HK-2 (cell line): ENCODE data around the gene PROP1.
"Not testable (repeated sequence)": the region's sequence is repeated elsewhere in the genome, so short reads cannot be mapped to it uniquely, and the experiment has no call there.

Experiments
- DNase-seq: peaks from one replicate; pipeline ENCODE4 v3.0.0-alpha.2; 2018; ENCODE audit not compliant: unreplicated experiment

The PROP1 gene

DNA sequence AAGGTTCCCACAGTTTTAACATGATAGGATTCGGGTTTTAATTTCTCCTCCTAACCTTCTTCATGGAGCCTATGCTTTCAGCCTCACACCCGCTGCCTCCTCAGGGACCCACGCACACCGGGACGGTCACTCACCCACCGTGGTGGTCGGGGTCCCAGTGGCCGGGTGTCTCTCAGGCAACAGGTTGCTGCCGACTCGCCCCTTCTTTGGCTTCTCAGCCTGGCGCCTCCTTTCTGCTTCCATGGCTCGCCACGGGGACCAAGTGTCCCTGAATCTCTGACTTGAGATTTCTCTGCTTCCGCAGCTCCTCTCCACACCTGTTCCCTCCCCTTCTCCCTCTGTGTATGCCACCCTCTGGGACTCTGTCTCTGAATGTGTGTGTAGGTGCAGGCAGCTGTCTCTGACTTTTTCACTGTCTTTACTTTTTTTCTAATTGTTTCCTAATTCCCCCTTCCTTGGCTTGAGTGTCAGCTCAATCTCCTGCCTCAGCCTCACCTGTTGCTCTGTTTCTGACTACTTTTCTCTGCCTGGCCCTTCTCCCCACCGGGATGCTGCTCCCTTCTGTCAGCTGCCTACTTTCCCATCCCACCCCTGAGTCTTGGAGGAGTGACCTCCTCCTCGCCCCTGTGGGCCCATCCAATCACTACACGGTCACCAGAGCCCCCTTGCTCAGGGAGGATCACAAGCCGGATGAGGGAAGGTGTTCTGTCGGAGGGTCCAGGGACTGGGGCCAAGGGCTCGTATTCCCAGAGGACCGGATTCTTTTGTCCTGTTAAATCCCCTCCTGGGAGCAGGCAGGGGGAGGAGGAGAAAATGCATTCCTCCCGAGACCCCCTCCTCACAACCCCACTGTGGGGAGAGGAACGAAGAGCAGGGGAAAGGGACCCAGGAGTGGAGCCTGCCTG lies at the start of gene PROP1:
TSS of gene PROP1 (minus strand) at position 552 of the 905 bp plus-strand sequence. CDS start at position 243, 309 bp downstream.
- no peak for DNase-seq

GRCh38 chr5:178019379-178020030 lies 23.5 kb upstream of the PROP1 start:
- not testable (repeated sequence) for DNase-seq

- not testable (repeated sequence) for DNase-seq
Measured at GRCh38 chr5:178012758-178013157, 16.7 kb upstream of the PROP1 start.

DNA sequence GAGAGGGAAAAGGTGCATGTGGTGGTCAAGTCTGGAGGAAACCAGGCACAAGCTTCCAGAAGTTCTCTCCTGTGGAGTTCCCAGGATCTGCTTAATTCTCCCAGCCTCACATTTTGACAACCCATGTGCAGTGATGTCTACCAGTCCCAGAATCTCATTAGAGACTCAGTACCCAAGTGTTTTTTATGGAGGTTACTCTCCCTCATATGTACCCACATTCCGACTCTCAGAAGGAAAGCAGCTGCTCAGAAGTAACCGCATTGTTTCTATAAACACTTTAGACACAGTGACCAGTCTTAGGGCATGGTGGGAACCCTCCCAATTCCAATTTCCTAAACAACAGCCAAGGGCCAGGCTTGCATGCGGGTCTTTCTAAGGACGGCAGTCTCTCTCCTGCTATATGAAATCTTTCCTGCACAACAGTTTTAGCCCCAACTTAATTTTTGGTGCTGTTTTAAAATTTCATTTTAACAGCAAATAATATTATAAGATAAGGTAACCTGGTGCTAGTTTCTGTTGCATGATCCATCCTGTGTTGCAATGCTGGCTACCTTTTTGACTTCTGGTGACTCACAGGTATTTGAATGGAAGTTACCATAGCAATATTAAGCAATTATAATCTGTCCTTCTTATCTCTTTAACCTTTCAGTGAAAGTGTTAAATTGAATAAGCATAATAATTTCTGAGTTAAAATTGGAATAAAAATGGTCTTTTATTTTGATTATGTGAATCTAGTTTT lies 15.9 kb upstream of the PROP1 start:
- not testable (repeated sequence) for DNase-seq

- not testable (repeated sequence) for DNase-seq
Measured at GRCh38 chr5:178007272-178007671, 11.2 kb upstream of the PROP1 start.

GRCh38 chr5:178006536-178007231 lies 10.6 kb upstream of the PROP1 start:
- DNase-seq: not testable (repeated sequence)

DNA sequence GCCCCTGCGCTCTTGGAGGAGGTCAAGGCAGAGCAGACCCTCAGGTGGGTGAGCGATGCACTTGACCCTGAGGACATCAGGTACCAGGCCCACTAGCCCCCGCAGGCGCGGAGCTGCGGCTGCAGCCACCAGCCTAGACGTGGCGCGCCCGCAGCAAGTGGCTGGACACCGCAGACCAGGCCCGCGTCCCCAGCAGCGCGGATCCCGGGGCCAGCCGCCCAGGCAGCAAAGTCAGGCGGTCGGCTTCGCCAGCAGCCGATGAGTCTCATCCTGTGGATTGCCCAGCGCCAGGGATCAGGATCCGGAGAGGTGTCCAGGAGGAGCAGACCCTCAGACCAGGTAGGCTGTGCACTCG lies 10.1 kb upstream of the PROP1 start:
- DNase-seq: not testable (repeated sequence)

DNA sequence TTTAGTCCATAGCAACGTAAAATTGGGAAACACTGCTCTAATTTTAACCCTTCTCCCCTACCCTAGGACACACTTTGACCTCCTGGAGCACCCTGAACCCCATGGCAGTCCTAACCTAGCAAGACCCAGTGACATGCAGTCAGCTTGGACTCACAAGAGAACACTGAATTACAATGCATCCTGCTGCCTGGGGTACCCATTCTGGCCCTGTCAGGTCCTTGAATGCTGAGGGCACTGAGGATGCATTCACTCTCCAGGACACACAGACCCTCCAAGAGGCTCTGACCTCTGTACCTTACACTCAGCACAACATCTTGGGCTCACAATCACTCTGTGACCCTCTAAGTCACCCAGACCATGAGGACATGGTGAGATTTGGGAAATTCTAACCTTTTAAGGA lies 1.8 kb upstream of the PROP1 start:
- no peak for DNase-seq

DNA sequence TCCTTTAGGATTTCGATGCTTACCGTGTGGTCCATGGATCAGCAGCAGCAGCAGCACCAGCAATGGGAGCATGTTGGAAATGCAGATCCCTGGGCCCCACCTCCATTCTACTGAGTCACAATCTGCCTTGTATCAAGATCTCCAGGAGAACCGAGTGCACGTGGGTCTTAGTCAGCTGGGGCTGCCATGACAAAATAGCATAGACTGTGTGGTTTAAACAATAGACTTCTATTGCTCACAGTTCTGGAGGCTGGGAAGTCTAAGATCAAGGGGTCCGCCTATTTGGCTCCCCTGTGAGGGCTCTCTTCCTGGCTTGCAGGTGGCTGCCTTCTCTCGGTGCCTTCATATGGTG lies 1.3 kb upstream of the PROP1 start:
- DNase-seq: no peak

DNA sequence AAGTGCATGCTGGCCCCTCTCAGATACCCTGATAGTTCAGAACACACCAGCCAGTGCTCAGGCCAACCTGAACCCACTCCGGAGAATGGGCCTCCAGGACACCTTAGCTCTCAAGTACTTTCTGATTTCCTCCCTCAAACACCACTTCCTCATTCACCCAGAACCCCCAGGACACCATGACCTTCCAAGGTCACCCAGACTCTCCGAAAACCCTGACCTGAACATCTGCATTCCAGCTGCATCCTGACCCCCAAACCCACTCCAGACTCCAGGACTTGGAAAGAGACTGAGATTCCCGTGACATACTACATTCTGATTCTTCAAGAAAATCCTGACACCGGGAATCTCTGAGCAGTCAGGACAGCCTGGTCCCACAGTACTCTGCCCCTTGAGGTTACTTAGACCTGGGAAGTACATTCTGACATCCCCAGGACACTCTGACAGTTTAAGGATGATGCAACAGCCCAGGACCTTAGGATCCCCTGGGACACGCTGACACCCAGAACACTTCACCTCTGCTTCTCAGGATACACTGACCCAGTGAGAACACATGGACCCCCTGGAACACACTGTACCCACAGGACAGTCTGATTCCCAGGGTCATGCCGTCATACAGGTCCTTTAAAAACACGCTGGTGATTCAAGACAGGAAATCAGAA lies 747 bp upstream of the PROP1 start:
- no peak for DNase-seq

DNA sequence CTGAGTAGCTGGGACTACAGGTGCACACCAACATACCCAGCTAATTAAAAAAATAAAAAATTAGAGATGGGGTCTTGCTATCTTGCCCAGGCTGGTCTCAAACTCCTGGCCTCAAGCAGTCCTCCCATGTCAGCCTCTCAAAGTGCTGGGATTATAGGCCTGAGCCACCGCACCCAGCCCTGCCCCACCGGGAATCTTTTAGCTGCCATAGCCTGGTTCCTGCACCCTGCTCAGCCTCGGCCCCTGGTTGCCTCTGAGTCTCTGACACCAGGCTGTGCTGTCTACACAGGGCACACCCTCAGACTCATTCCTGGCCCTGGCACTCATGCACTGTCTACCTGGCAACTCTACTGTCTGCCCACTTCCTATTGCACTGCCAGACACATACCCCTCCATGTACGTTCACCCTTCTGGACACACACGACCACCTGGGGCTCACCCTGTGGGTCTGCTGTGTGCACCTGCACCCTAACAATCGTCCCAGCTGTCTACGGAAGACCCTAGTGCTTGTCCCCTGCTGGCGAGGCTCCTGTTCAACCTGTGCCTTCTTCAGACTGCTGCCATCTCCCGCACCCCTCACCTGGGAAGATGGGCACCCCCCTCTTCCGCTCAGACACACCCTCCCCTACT lies 1.4 kb downstream of the PROP1 start:
- DNase-seq: no peak

DNA sequence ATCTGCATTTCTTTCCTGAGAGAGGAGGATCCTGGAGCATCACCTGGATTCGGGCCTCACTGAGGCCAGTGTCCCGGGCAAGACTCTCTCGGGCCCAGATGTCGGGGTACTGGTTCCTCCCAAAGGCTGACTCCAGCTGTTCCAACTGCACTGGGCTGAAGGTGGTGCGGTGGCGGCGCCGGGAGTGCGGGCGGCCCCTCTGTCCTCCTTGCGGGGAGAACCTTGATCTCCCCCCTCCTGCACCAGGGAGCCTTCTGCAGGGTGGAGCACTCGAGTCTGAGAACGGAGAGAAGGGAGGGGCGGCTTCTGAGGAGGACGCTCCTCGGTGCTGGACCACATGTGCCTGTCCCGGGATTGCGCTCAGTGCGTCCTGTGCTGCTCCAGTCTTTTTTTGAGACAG lies 2.0 kb downstream of the PROP1 start:
- DNase-seq: no peak

GRCh38 chr5:177992466-177992865 lies 3.6 kb downstream of the PROP1 start:
- DNase-seq: no peak

- no peak for DNase-seq
Measured at GRCh38 chr5:177988989-177989625, 6.9 kb downstream of the PROP1 start.

- DNase-seq: no peak
Measured at GRCh38 chr5:177987326-177987725, 8.7 kb downstream of the PROP1 start.

GRCh38 chr5:177985430-177986040 lies 10.5 kb downstream of the PROP1 start:
- no peak for DNase-seq

DNA sequence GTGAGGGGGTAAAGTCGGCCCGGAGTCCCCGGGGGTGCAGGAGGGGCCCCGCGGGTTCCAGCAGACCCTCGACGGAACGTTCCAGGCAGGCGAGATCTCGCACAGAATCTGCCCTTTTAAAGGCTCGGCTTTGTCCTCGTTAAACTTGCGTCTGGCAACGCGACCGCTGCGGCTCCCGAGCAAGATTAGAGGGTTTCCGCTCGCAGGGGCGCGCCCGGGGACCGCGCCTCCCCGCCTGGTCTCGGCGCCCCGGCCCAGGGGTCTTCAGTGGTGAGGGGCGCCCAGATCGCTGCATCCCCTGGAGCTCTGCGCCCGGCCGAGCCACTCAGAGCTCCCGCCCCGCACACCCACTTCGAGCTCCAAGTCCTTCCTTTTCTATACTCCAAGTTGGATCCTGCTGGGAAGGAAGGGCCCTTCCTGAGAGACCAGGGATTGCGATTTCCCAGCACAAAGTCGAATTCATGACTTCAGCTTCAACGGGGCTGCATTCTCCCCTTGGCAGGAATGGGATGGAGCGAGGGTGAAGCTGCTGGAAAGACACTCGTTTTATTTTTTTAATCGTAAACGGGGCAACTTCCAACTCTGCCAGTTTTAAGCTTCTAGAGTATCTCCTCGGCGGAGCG lies 11.3 kb downstream of the PROP1 start:
- no peak for DNase-seq

DNA sequence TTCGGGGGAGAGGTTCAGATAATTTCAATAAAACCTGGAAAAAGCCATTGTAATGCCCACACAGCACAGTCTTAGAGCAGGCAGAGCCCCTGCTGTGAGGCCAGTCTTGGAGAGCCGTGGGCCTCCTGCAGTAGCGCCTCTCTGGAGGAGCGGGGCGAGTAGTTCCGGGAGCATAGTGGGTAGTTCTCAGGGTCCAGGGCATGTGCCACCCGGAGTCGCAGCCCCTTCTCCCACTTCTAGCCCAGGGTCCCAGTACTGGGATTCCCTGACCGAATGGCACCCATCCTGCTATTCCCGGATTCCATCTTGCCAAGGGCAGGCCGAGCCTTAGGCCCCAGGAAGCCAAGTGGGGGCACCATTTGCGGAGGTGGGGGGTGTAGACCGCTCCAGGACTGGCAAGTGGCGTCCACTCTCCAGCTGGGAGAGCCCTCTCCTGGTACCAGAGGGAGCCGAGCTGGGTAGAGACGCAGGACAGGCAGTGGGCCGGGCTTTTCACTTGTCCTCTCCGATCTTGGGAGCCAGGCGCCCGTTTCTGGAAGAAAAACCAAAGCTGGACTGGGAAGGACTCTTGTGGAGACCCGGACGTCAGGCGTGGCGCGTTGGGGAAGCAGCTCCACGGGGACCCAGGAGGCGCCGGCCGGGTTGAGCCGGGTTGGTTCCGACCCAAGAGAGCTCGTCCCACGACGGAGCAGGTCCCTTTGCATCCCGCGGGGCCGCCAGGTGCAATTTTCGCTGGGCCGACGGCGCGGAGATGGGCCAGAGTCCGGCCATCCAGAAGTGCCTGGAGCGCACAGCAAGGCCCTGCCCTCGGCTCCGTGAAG lies 12.1 kb downstream of the PROP1 start:
- no peak for DNase-seq

DNA sequence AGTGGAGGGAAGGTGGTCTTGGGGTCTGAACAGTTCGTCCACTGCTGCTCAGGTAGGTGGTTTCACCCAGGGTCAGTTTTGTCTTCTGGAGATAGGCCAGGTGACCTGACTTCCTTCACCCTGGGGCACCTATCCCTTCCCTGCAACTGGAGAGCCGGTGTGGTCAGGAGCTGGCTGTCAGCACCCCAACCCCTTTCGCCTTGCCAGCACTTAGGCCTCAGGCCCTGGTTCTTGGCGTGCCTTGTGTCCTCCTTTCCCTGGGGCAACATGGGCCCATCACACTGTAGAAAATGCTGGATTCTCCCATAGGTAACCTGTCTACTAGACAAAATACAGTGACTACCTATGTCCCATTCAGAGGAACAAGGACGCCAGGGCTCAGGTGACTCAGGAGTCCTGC lies 13.1 kb downstream of the PROP1 start:
- DNase-seq: no peak
